Sciatic nerve (tissue), 2 donors: ENCODE measurements around the gene ERC2. TPM values are rescaled to one million over a fixed set of nuclear protein-coding genes. Genes with fewer than 3 reads are reported as not detected.
A peak's percentile ranks its signal among the peaks of the same experiment; 100 is the strongest.
"Not testable (repeated sequence)": the region's sequence is repeated elsewhere in the genome, so short reads cannot be mapped to it uniquely, and the experiment has no call there.

Source experiments
- ATAC-seq: fragments of 200-7000 bp; cut with Tn5 transposase; one replicate; pipeline ENCODE4 v1.9.1; 2020; ENCODE audit warnings: mild to moderate bottlenecking, moderate library complexity
- DNase-seq: peaks from one replicate; pipeline ENCODE4 v3.0.0-alpha.2; 2020; ENCODE audit warnings: low spot score
- intact Hi-C: fragments of 100-400 bp; cut with DNase I; formaldehyde crosslinking; loops from one replicate; pipeline ENCODE4 v1.14.2; 2022
- total RNA-seq: library from RNA; stranded (reverse); fragmentation: NEBNext Ultra II Directional; extraction: Animal tissue kit (Norgen Biotek cat#: 25700); gene quantifications from one replicate; pipeline ENCODE4 v1.2.1, GENCODE V29; 2021
- donor health status: DM: no; HTN: no; CAD: no.
- donor health status: DM: no; HTN: no; CAD: no.

The ERC2 gene
- total RNA-seq, 1 donor from 2014 or later, result 1.7 TPM

DNA sequence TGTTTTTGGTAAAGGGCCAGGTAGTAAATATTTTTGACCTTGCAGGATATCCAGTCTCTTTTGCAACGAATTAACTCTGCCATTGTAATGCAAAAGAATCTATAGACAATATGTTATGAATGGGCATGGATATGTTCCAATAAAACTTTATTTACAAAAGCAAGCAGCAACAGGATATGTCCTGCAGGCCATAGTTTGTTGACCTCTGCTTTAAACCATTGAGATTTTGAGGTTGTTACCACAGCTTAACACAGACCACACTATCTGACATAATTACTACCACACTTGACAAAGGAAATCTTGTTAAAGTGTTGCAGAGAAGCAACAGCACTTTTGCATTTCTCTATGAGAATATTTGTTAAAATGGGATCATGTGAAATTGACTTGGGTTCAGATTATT is 349.3 kb downstream of the ERC2 start:
- ATAC-seq (peak; percentile 44), DNase-seq (no peak)
- intact Hi-C loops, result no loop called here

- DNase-seq, result no peak
- intact Hi-C loops, result no loop called here
- no peak for ATAC-seq
Measured at GRCh38 chr3:56115698-56116097, 352.6 kb downstream of the ERC2 start.

- DNase-seq (no peak), ATAC-seq (no peak)
Measured at GRCh38 chr3:56115199-56115598, 353.1 kb downstream of the ERC2 start.

DNA sequence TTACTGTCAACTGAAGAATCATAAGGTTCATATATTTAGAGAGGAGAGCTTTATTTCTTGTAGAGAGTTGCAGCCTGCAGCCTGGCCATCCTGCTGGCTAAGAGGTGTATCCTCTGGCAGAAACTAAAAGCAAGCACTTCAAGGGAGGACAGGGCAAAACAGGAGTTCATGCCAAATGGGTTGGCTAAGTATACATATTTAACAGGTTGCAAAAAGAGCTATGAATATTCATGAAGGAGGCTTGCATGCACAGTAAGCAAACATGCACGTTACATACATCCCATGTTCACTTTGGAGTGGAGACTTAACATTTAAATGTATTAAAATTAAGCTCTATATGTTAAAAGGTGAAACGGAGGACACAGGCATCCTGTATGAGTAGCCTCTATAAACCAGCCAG is 354.4 kb downstream of the ERC2 start:
- ATAC-seq (no peak), DNase-seq (no peak)
- intact Hi-C loops, result no loop called here

More at GRCh38 chr3:56115199-56115598, 353.1 kb downstream of the ERC2 start:
- intact Hi-C loops, result no loop called here

- ATAC-seq, result no peak
- DNase-seq, result no peak
- intact Hi-C loops, result no loop called here
Measured at GRCh38 chr3:56113231-56113630, 355.0 kb downstream of the ERC2 start.

DNA sequence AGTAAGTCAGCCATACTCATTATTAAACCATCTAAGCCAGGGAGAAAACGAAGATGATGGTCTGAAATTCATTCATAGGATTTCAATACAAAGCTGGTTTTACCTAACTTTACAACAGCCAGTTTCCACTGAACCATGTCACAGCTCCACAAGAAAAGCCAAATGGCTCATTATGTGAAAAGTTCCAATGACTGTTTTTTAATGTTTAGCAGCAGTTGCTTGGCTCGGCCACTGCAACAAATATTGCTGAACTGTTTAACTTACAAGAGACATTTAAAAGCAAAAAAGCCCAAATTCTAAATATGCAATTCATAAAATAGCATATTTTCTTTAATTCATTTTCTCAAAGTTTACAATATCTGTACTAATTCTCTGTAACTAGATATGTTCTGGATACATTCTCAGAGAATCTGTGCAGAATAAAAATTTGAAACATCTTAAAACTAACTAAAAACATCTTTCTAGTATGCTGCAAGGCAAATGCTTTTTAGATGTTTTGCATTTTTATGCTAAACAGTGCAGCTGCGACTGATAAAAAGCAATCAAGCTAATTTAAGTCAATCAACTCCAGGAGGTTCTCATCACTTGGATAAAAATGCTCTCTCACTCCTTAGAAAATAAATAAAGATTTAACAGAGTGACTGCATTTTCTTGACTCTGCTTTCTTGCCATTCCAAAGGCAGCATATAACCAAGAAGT is 356.5 kb downstream of the ERC2 start:
- no peak for ATAC-seq
- no peak for DNase-seq
- intact Hi-C loops, result no loop called here

DNA sequence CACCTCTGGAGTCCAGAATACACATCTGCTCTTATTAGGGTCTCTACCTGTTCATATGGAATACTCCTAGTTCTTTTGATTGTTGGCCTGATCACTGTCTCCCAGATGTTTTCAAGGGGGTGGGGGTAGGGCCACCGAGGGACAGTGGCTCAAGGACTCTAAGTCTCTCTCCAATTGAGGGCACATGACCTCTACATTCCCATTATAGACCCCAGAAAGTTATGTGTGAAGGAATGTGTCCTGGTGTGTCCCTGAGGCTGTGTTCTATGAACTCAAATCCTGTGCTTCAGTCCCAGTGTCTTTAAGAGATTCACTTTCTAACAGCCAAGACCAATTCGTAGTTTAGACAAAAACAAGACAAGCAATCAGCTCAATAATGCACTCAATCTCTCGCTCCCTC is 357.4 kb downstream of the ERC2 start:
- ATAC-seq (no peak), DNase-seq (no peak)
- intact Hi-C loops, result no loop called here

DNA sequence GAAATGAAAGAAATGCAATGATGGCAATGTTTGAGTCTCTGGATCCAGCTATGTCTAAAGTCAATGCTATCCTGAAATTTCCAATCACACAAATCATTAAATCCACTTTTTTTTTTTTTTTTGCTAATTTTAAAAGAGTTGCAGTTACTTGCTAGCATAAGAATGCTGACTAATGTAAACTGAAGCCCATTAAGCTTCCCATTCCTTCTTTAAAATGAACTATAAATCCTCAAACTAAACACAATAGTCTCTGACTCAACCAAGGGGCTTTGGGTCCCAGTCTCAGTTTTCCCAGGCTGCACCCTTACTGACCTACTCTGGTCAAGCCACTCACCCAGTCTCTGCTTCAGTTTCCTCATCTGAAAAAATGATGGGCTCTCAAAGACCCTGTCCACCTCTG is 361.1 kb downstream of the ERC2 start:
- ATAC-seq (no peak), DNase-seq (no peak)
- intact Hi-C loops, result no loop called here

- ATAC-seq, result no peak
- no peak for DNase-seq
- intact Hi-C loops, result no loop called here
Measured at GRCh38 chr3:56102032-56102431, 366.2 kb downstream of the ERC2 start.

GRCh38 chr3:56101576-56101975 is 366.7 kb downstream of the ERC2 start:
- no peak for ATAC-seq
- no peak for DNase-seq
- intact Hi-C loops, result no loop called here

DNA sequence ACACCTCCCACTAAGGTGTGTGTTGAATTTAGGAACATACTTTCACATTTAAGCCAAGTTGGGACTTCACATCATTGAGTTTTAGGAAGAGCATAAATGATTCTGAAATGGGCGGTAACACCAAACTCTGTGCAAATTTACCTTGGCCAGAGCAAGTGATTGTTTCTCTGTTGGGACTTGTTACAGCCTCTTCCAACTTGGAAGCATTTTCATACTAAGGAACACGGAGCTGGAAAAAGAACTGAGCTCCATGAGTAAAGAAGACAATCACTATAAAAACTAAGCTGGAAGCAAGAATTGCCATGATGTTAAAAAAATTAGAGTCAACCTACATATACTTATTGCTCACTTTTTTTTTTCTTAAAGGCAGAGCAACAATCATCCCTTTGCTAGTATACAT is 371.3 kb downstream of the ERC2 start:
- peak; percentile 52 for ATAC-seq
- DNase-seq, result no peak
- intact Hi-C loops, result no loop called here

- ATAC-seq (no peak), DNase-seq (no peak)
- intact Hi-C loops, result no loop called here
Measured at GRCh38 chr3:56094170-56094569, 374.1 kb downstream of the ERC2 start.

GRCh38 chr3:56089739-56090138 is 378.5 kb downstream of the ERC2 start:
- intact Hi-C loops, result no loop called here
- DNase-seq (no peak), ATAC-seq (no peak)

DNA sequence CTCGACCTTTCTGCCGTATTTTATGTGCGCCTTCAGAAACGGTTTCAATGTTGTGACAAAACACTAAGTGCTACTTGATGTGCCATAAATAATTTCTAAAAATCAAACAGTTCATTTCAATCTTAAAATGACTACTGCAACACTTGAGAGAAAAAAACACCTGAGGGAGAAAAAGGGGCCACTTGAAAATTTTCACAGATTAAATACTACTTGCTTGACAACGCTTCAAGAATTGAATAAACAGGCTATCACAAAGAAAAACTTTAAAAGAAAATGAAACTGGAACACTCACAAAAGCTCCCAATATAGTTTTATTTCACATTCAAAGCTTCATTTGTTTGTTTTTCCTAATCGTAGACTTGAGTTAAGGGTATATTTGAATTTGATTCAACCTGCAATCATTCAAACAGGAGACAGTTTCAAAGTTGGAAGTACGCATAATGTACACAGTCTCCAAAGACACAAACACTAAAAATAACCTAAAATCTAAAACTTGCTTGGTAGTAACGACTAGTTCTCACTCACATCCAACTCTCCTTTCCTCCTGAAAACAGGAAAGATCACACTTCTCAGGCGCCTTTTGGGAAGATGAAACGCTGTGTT is 380.7 kb downstream of the ERC2 start:
- no peak for ATAC-seq
- intact Hi-C loops, result no loop called here
- DNase-seq, result no peak

DNA sequence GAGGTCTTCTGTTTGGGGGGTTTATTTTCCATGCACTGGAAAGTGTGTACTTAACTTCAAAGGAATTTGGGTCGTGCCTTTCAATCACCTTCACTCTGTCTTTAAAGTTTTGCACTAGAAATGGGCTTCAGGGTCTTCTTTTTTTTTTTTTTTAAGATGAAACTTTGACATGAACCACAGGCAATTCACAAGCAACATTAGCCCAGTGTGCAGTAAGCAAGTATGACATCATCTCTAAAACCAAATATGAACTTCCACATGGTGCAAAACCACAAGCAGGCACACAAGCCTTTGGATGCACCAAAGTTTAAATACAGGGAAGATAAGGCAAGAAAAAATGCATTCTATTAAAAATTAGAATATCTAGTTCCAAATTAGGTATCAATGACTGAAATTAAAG is 381.9 kb downstream of the ERC2 start:
- ATAC-seq (no peak), DNase-seq (no peak)
- intact Hi-C loops, result no loop called here

DNA sequence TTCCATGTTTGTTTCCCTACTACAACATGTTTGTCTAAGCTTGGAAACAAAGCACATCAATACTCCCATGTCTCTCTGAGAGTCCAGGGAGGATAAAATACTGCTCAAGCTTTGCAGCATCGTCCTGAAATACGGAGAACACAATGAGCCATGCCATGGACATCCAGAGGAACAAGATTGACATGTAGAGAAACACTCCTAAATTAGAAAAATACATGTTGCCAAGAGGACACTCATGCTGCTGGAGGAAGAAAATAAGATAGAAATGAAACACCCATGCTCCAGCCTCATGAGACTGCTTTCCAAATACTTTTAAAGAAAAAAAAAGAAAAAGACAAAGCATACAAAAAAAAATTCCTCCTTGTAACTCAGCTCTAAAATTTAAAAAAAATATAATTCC is 387.0 kb downstream of the ERC2 start:
- intact Hi-C loops, result no loop called here
- DNase-seq (no peak), ATAC-seq (no peak)

- intact Hi-C loops, result no loop called here
- no peak for DNase-seq
- no peak for ATAC-seq
Measured at GRCh38 chr3:56076746-56077145, 391.5 kb downstream of the ERC2 start.

GRCh38 chr3:56075089-56075488 is 393.2 kb downstream of the ERC2 start:
- intact Hi-C loops, result no loop called here
- DNase-seq (no peak), ATAC-seq (no peak)

GRCh38 chr3:56069766-56070165 is 398.5 kb downstream of the ERC2 start:
- intact Hi-C loops, result no loop called here
- DNase-seq (no peak), ATAC-seq (no peak)

GRCh38 chr3:56066405-56066804 is 401.9 kb downstream of the ERC2 start:
- intact Hi-C loops, ATAC-seq, DNase-seq: not testable (repeated sequence)

GRCh38 chr3:56064684-56065083 is 403.6 kb downstream of the ERC2 start:
- DNase-seq (no peak), ATAC-seq (no peak)
- intact Hi-C loops, result no loop called here
